ENCODE data around the gene TBC1D4. TPM values are rescaled to one million over a fixed set of nuclear protein-coding genes. Genes with fewer than 3 reads are reported as not detected.

The TBC1D4 gene
- total RNA-seq, 1 experiment from 2014 or later, result 15.4 TPM

DNA sequence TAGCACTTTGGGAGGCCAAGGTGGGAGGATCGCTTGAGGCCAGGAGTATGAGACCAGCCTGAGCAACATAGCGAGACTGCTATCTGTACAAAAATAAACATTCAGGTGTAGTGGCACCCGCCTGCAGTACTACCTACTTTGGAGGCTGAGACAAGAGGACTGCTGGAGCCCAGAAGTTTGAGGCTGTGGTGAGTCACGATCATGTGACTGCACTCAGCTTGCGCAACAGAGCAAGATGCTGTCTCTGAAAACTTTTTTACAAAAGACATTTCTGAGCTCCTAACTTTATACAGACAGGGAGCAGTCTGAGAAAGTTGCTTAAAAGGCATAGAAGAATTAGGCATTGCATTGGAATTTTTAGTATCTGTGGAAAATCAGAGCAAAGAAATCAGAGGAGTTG is 10.4 kb upstream of the TBC1D4 start:
- CTCF ChIA-PET, result no interaction called here
- no peak overlapping the region for H3K27ac Mint-ChIP-seq (ENCODE audit: unreplicated experiment)
- H3K9me3 Mint-ChIP-seq (ENCODE audit: low read depth, unreplicated experiment), result no peaks in the 10 kb centered on the region
- no peaks in the 10 kb centered on the region for H3K36me3 Mint-ChIP-seq (ENCODE audit: insufficient read depth, unreplicated experiment)
- intact Hi-C loops (cut with micrococcal nuclease; ENCODE audit: unreplicated experiment), result loop anchor here (10.0 kb wide), 1 partner anchor 1098 kb away; no protein-coding TSS in a partner anchor
- H3K4me3 Mint-ChIP-seq (ENCODE audit: low read depth, unreplicated experiment), result no peak overlapping the region
- no peak for DNase-seq
- H3K4me1 Mint-ChIP-seq (ENCODE audit: low read depth, unreplicated experiment), result no peaks in the 10 kb centered on the region
- TF ChIP-seq, protein P1, sequence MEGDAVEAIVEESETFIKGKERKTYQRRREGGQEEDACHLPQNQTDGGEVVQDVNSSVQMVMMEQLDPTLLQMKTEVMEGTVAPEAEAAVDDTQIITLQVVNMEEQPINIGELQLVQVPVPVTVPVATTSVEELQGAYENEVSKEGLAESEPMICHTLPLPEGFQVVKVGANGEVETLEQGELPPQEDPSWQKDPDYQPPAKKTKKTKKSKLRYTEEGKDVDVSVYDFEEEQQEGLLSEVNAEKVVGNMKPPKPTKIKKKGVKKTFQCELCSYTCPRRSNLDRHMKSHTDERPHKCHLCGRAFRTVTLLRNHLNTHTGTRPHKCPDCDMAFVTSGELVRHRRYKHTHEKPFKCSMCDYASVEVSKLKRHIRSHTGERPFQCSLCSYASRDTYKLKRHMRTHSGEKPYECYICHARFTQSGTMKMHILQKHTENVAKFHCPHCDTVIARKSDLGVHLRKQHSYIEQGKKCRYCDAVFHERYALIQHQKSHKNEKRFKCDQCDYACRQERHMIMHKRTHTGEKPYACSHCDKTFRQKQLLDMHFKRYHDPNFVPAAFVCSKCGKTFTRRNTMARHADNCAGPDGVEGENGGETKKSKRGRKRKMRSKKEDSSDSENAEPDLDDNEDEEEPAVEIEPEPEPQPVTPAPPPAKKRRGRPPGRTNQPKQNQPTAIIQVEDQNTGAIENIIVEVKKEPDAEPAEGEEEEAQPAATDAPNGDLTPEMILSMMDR (IDR thresholded peaks at IDR 0.05; ENCODE audit: unreplicated experiment), result no peak
- no TSS peak for BruUV-seq (replicated peaks)
- no peaks in the 10 kb centered on the region for H3K27me3 Mint-ChIP-seq (ENCODE audit: unreplicated experiment)

DNA sequence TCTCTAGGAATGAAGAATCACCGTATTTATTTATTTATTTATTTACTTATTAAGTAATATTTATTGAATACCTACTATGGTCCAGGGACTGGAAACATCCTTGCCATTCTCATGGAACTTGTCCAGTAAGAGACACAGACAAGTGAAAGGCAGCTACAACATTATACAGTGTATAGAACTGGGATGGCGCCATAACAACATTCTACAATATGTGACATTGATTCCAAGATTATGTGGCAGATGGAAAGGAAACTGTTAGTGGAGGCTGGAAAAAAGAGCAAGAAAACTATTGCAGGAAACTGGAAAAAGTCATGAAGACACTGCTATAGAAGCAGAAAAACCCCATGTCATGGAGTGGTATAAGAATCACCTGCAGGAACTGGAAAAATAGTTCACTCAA is 9.4 kb upstream of the TBC1D4 start:
- CTCF ChIA-PET, result no interaction called here
- H3K27ac Mint-ChIP-seq (ENCODE audit: unreplicated experiment), result no peak overlapping the region
- intact Hi-C loops (cut with micrococcal nuclease; ENCODE audit: unreplicated experiment), result loop anchor here (10.0 kb wide), 1 partner anchor 1097 kb away; no protein-coding TSS in a partner anchor
- BruUV-seq (replicated peaks), result no TSS peak
- no peaks in the 10 kb centered on the region for H3K9me3 Mint-ChIP-seq (ENCODE audit: low read depth, unreplicated experiment)
- TF ChIP-seq, protein P1 (IDR thresholded peaks at IDR 0.05; ENCODE audit: unreplicated experiment), result no peak
- H3K27me3 Mint-ChIP-seq (ENCODE audit: unreplicated experiment), result no peaks in the 10 kb centered on the region
- no peaks in the 10 kb centered on the region for H3K36me3 Mint-ChIP-seq (ENCODE audit: insufficient read depth, unreplicated experiment)
- DNase-seq, result no peak
- no peaks in the 10 kb centered on the region for H3K4me1 Mint-ChIP-seq (ENCODE audit: low read depth, unreplicated experiment)
- no peak overlapping the region for H3K4me3 Mint-ChIP-seq (ENCODE audit: low read depth, unreplicated experiment)

DNA sequence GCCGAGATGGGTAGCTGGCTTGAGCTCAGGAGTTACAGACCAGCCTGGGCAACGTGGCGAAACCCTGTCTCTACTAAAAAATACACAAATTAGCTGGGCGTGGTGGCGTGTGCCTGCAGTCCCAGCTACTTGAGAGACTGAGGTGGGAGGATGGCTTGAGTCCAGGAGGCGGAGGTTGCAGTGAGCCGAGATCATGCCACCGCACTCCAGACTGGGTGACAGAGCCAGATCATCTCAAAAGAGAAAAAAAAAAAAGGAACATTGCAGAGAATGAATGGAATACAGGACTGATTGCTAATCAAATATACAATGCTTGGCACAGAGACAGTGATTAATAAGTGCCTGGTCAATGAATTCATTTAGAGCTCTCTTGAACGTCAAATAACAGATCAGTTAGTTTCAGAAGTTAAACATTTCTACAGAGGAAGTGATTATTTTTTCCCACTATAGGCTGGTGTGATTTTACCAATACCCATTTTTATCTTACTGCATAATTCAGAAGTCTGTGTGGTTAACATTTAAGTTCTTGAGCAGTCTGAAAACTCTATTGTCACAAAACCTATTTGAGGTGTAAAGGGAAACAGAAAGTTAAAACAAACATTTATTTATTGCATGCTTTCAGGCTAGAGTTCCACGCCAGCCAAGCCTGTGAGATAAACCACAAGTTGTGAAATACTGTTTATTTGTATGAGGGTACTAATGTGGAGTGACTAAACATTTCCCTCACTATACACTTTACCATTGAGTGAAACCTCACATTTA is 7.7 kb upstream of the TBC1D4 start:
- Mint-ChIP-seq H3K36me3 (ENCODE audit: insufficient read depth, unreplicated experiment) (no peaks in the 10 kb centered on the region), H3K27me3 (ENCODE audit: unreplicated experiment) (no peaks in the 10 kb centered on the region), H3K4me1 (ENCODE audit: low read depth, unreplicated experiment) (peaks cover 14% of the 10 kb centered on the region), H3K9me3 (ENCODE audit: low read depth, unreplicated experiment) (no peaks in the 10 kb centered on the region), H3K27ac (ENCODE audit: unreplicated experiment) (no peak overlapping the region), H3K4me3 (ENCODE audit: low read depth, unreplicated experiment) (peak overlapping the region; percentile 55)
- no TSS peak for BruUV-seq (replicated peaks)
- intact Hi-C loops (cut with micrococcal nuclease; ENCODE audit: unreplicated experiment), result loop anchor here (10.0 kb wide), 2 partner anchors 55 to 1095 kb away; partner anchors contain the start of gene UCHL3
- TF ChIP-seq, protein P1 (IDR thresholded peaks at IDR 0.05; ENCODE audit: unreplicated experiment), result no peak
- CTCF ChIA-PET, result no interaction called here
- peak; percentile 14 for DNase-seq

DNA sequence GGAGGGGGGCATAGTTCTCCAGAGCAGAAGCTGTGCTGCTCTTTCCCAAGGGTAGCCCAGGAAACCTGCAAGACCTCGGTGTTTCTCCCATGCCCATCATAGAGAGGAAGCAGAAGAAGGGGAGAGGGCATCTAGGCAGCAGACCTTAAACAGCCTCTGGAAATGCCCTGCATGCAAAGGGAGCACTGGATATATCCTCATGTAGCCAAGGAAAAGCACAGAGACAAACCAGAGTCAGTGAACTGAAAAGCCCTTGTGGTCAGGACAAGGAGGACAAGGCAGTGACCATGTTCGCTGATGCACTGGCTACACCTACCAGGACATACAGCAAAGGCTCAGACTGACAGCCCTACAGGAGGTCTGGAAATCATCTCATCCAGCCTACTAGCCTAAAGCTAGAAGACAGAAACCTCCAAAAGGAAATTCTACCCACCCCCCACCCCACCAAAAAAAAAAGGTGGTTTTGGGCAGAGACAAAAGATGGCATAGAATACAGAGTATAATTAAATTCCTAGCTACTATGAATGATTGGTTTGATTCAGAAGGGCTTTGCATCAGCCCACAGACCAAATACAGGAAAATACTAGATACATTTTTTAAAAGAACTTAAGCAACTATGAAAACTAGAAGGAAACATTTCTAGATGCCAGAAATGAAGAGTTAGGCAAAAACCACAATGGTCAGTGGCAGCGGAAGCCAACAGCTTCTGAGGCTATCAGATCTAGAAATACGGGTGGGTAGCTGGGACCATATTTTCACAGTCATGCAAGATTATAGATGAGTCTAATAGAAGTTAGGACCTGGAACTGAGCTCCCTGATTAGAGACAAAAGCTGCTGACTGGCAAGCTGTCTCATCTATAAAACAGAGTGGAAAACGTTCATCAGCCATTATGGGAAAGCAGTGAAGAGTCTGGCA is 4.4 kb upstream of the TBC1D4 start:
- Mint-ChIP-seq H3K4me3 (ENCODE audit: low read depth, unreplicated experiment) (no peak overlapping the region), H3K9me3 (ENCODE audit: low read depth, unreplicated experiment) (no peaks in the 10 kb centered on the region), H3K27me3 (ENCODE audit: unreplicated experiment) (no peaks in the 10 kb centered on the region), H3K36me3 (ENCODE audit: insufficient read depth, unreplicated experiment) (peaks cover 7% of the 10 kb centered on the region), H3K27ac (ENCODE audit: unreplicated experiment) (peak overlapping the region; percentile 63), H3K4me1 (ENCODE audit: low read depth, unreplicated experiment) (peaks cover 15% of the 10 kb centered on the region)
- intact Hi-C loops (cut with micrococcal nuclease; ENCODE audit: unreplicated experiment), result loop anchor here (10.0 kb wide), 1 partner anchor 58 kb away; the partner anchor contains the start of gene UCHL3
- CTCF ChIA-PET, result no interaction called here
- TF ChIP-seq, protein P1 (IDR thresholded peaks at IDR 0.05; ENCODE audit: unreplicated experiment), result no peak
- DNase-seq, result no peak
- BruUV-seq (replicated peaks), result no TSS peak
